Common myeloid progenitor, CD34-positive (primary cell): ENCODE measurements around the gene OR12D1.
A peak's percentile ranks its signal among the peaks of the same experiment; 100 is the strongest.
"Not testable (repeated sequence)": the region's sequence is repeated elsewhere in the genome, so short reads cannot be mapped to it uniquely, and the experiment has no call there.

ENCODE experiments used
- CTCF ChIA-PET: fragments of 350-600 bp; sonication (Branson Sonifier 250); formaldehyde crosslinking; loops from one replicate; lab custom pipeline; 2021; ENCODE audit warnings: antibody characterized with exemption; lab: Charles Lee
- POLR2A ChIA-PET: fragments of 350-600 bp; sonication (Branson Sonifier 250); formaldehyde crosslinking; loops from one replicate; lab custom pipeline; 2021; ENCODE audit warnings: antibody characterized with exemption; lab: Charles Lee
- DNase-seq, 3 donors: peaks; one replicate each; pipeline versions ENCODE4 v3.0.0 to v3.0.0-alpha.2; 2013
- H3K27ac ChIP-seq, 2 experiments: 1 replicate in 1 of 2; 2 replicates in 1 of 2; pipeline ENCODE4 v1.7.0; 2013; ENCODE audit warnings: inconsistent platforms in 2 of 2, low read length in 2 of 2, mild to moderate bottlenecking in 2 of 2, low read depth in 1 of 2, moderate library complexity in 1 of 2; ENCODE audit not compliant: severe bottlenecking in 2 of 2, insufficient read depth in 1 of 2, poor library complexity in 1 of 2
- H3K27me3 ChIP-seq, 5 experiments: replicated peaks in 2 of 5; 1 replicate in 3 of 5; 2 replicates in 2 of 5; pipeline versions ENCODE4 v1.6.1 to v1.7.0; 2013; ENCODE audit warnings: low read length in 4 of 5, mild to moderate bottlenecking in 2 of 5, moderate library complexity in 2 of 5, inconsistent platforms in 1 of 5; ENCODE audit not compliant: insufficient read depth in 5 of 5, control insufficient read depth in 4 of 5
- H3K36me3 ChIP-seq, 4 experiments: 1 replicate in 2 of 4; 2 replicates in 2 of 4; pipeline versions ENCODE4 v1.6.1 to v1.7.0; 2013; ENCODE audit warnings: low read length in 3 of 4, control low read depth in 1 of 4, mild to moderate bottlenecking in 1 of 4; ENCODE audit not compliant: control insufficient read depth in 4 of 4, insufficient read depth in 4 of 4
- H3K4me1 ChIP-seq, 4 experiments: 1 replicate in 3 of 4; 2 replicates in 1 of 4; pipeline versions ENCODE4 v1.6.1 to v1.7.1; 2013; ENCODE audit warnings: low read length in 3 of 4, mild to moderate bottlenecking in 3 of 4, control low read depth in 1 of 4, inconsistent platforms in 1 of 4, moderate library complexity in 1 of 4; ENCODE audit not compliant: control insufficient read depth in 4 of 4, insufficient read depth in 4 of 4; ENCODE audit errors: control extremely low read depth in 1 of 4
- H3K4me3 ChIP-seq, 7 experiments: 1 replicate in 4 of 7; 2 replicates in 3 of 7; pipeline versions ENCODE4 v1.5.1 to v1.7.0; 2013; ENCODE audit warnings: mild to moderate bottlenecking in 7 of 7, low read length in 6 of 7, moderate library complexity in 6 of 7, inconsistent platforms in 2 of 7, low read depth in 2 of 7, control low read depth in 1 of 7; ENCODE audit not compliant: insufficient read depth in 4 of 7, control insufficient read depth in 1 of 7; ENCODE audit errors: extremely low read depth in 1 of 7
- H3K9me3 ChIP-seq, 5 experiments: 1 replicate in 4 of 5; 2 replicates in 1 of 5; pipeline versions ENCODE4 v1.6.1 to v1.7.1; 2013; ENCODE audit warnings: low read length in 4 of 5, mild to moderate bottlenecking in 2 of 5, inconsistent platforms in 1 of 5, low read depth in 1 of 5, moderate library complexity in 1 of 5; ENCODE audit not compliant: control insufficient read depth in 4 of 5, insufficient read depth in 2 of 5; ENCODE audit errors: control extremely low read depth in 1 of 5
- WGBS: methylation state at CpG from one replicate; pipeline ENCODE4 v1.1.5; 2013; ENCODE audit not compliant: insufficient coverage; 5-methylcytosine and 5-hydroxymethylcytosine counted together

OR12D1 gene

DNA sequence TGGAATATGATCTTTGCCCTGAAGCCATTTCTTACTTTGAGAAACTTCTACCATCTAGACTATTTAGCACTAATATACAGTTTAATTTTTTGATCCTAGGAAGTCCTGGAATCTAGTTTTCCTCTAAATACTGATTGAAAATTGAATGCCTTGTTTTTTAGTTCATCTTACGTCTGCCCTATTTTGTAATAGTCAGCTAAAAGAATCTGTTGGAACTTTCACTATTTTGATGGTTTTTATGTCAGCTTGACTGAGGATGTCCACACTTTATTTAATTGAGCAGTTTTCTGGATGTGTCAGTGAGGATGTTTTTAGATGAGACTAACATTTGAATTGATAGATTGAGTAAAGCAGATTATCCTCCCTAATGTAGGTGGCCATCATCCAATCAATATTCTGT is 10.9 kb upstream of the OR12D1 start:
- ChIA-PET POLR2A (no interaction called here), CTCF (no interaction called here)
- H3K27me3 ChIP-seq = no peaks in the 10 kb centered on the region
- no peak for DNase-seq
- WGBS = no CpG with 5 or more reads among the region's 1 CpG
- H3K27ac ChIP-seq = no peak overlapping the region
- H3K36me3 ChIP-seq = no peaks in the 10 kb centered on the region
- H3K4me1 ChIP-seq = no peaks in the 10 kb centered on the region
- H3K9me3 ChIP-seq = peaks cover 0 to 3% (median 0%) of the 10 kb centered on the region in 5 experiments
- H3K4me3 ChIP-seq = no peak overlapping the region

- Histone ChIP-seq H3K27me3 (peaks cover 0 to 2% (median 0%) of the 10 kb centered on the region in 5 experiments), H3K4me1 (no peaks in the 10 kb centered on the region), H3K4me3 (no peak overlapping the region), H3K9me3 (no peaks in the 10 kb centered on the region), H3K36me3 (no peaks in the 10 kb centered on the region), H3K27ac (no peak overlapping the region)
- WGBS = no CpG with 5 or more reads among the region's 3 CpGs
- DNase-seq = no peak
- ChIA-PET POLR2A (no interaction called here), CTCF (no interaction called here)
These were observed 4.8 kb downstream of the OR12D1 start for GRCh38 chr6:29419516-29419915.

- Histone ChIP-seq H3K27me3 (no peaks in the 10 kb centered on the region), H3K36me3 (no peaks in the 10 kb centered on the region), H3K9me3 (no peaks in the 10 kb centered on the region), H3K4me1 (no peaks in the 10 kb centered on the region), H3K27ac (no peak overlapping the region), H3K4me3 (no peak overlapping the region)
- CTCF ChIA-PET = interaction anchor here (0.8 kb wide), 1 partner anchor 226 kb away, joined by 3 read pairs; no protein-coding TSS in a partner anchor
- POLR2A ChIA-PET = no interaction called here
- DNase-seq = no peak
- WGBS = 100% methylated on average over 1 of the region's 2 CpGs
These were observed 9.4 kb downstream of the OR12D1 start for GRCh38 chr6:29424168-29424567.

DNA sequence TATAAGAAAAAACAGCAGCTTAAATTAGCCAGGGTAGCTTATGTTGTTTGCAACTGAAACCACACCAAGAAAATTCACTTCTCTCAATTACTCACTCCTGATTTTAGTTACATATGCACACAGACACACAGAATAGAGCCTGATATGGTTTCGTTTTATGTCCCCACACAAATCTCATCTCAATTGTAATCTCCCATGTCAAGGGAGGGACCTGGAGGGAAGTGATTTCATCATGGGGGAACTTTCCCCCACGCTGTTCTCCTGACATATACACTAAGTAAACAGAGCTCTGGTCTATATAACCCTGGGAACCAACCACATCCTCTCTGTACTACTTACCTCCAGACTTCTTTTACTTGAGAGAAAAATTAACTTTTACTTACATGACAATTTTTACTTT is 9.8 kb downstream of the OR12D1 start:
- DNase-seq = peak in 2 of 3 donors; percentile 4 to 8
- no peaks in the 10 kb centered on the region for H3K27me3 ChIP-seq
- H3K27ac ChIP-seq = no peak overlapping the region
- no peak overlapping the region for H3K4me3 ChIP-seq
- 17% methylated on average over 1 of the region's 2 CpGs for WGBS
- H3K9me3 ChIP-seq = no peaks in the 10 kb centered on the region
- no peaks in the 10 kb centered on the region for H3K4me1 ChIP-seq
- POLR2A ChIA-PET = no interaction called here
- CTCF ChIA-PET = interaction anchor here (0.8 kb wide), 1 partner anchor 225 kb away, joined by 3 read pairs; no protein-coding TSS in a partner anchor
- no peaks in the 10 kb centered on the region for H3K36me3 ChIP-seq

GRCh38 chr6:29425075-29425474 is 10.3 kb downstream of the OR12D1 start:
- WGBS = no CpG with 5 or more reads among the region's 1 CpG
- ChIA-PET POLR2A (no interaction called here), CTCF (no interaction called here)
- Histone ChIP-seq H3K4me3 (no peak overlapping the region), H3K27ac (no peak overlapping the region), H3K4me1 (no peaks in the 10 kb centered on the region), H3K27me3 (no peaks in the 10 kb centered on the region), H3K36me3 (no peaks in the 10 kb centered on the region), H3K9me3 (no peaks in the 10 kb centered on the region)
- DNase-seq = no peak

DNA sequence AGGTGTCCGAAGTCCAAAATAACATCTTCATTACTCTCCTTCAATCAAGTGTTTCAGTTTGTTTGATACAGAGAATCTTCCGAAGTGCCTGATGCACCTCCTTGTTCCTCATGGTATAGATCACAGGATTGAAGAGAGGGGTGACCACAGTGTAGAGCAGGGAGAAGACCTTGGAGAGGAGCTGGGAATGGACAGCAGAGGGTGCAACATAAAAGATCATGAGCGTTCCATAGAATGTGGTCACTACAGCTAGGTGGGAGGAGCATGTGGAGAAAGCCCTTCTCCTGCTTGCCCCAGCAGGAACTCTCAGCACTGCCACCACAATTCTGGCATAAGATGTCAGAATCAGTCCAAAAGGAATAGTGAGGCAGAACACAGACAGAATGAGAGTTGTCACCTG is 11.9 kb downstream of the OR12D1 start:
- no peaks in the 10 kb centered on the region for H3K4me1 ChIP-seq
- ChIA-PET CTCF (interaction anchor here (0.7 kb wide), 1 partner anchor 191 kb away, joined by 3 read pairs; no protein-coding TSS in a partner anchor), POLR2A (no interaction called here)
- no peak overlapping the region for H3K4me3 ChIP-seq
- no peaks in the 10 kb centered on the region for H3K9me3 ChIP-seq
- H3K27me3 ChIP-seq = no peaks in the 10 kb centered on the region
- WGBS = 100% methylated on average over 2 of the region's 3 CpGs
- no peak overlapping the region for H3K27ac ChIP-seq
- no peaks in the 10 kb centered on the region for H3K36me3 ChIP-seq
- DNase-seq = no peak

- CTCF ChIA-PET, POLR2A ChIA-PET, H3K9me3 ChIP-seq, H3K27ac ChIP-seq, H3K36me3 ChIP-seq, H3K4me1 ChIP-seq, H3K27me3 ChIP-seq, H3K4me3 ChIP-seq: not testable (repeated sequence)
- DNase-seq = peak; percentile 13 to 60 (median 34)
- WGBS = 68% methylated on average over 15 of the region's 18 CpGs
These were observed 22.0 kb downstream of the OR12D1 start for GRCh38 chr6:29436730-29437129.
